GM04503 (cell line): ENCODE results near the gene CPED1.
"Not testable (repeated sequence)": the region's sequence is repeated elsewhere in the genome, so short reads cannot be mapped to it uniquely, and the experiment has no call there.

ENCODE experiments used
- DNase-seq: peaks from one replicate; pipeline ENCODE4 v3.0.0-alpha.2; 2012; ENCODE audit warnings: low read depth

CPED1 gene

GRCh38 chr7:120996988-120997345 lies 8.5 kb downstream of the CPED1 start:
- no peak for DNase-seq

- DNase-seq = no peak
These were observed 9.5 kb downstream of the CPED1 start for GRCh38 chr7:120997882-120998474.

GRCh38 chr7:120998520-120998919 lies 10.0 kb downstream of the CPED1 start:
- no peak for DNase-seq

GRCh38 chr7:120998996-120999565 lies 10.6 kb downstream of the CPED1 start:
- no peak for DNase-seq

DNA sequence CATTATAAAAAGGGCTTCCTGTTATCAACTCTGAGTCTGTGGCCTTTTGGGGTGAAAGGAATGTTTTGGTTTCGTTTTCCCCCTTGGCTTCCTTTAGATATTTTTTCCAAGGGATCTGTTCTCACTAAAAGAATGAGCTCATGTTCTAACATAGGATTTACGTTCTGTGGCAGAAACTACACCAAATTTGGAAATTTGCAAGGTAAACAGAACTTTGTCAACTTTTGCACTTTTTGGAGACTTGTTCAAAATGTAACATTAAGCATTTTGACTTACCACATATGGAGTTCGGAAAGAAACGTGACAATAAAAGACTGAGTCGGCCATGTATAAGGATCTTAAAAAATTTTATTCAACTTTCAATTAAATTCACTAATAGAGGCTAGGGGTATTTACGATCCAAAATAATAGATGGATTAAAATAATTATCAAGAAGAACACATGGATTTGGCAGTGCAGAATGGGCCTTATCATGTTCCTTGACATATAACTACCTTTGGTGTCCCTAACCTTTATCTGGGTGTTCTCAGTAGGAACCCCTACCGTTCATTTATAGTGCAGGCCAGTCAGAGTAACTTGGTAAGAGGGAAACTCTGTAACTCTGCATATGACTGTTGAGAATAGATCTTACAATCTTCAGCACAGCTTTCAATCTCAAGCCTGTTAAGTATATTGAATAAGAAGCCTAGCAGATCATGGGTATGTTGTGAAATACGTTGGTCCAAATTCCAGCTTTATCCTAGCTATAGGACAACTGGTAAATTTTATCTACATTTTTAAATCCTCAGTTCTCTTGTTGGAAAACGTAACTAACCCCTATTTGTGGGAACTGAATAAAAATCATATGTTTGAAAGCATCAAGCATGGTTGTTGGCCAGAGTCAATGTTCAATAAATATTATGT lies 11.8 kb downstream of the CPED1 start:
- DNase-seq = no peak

DNA sequence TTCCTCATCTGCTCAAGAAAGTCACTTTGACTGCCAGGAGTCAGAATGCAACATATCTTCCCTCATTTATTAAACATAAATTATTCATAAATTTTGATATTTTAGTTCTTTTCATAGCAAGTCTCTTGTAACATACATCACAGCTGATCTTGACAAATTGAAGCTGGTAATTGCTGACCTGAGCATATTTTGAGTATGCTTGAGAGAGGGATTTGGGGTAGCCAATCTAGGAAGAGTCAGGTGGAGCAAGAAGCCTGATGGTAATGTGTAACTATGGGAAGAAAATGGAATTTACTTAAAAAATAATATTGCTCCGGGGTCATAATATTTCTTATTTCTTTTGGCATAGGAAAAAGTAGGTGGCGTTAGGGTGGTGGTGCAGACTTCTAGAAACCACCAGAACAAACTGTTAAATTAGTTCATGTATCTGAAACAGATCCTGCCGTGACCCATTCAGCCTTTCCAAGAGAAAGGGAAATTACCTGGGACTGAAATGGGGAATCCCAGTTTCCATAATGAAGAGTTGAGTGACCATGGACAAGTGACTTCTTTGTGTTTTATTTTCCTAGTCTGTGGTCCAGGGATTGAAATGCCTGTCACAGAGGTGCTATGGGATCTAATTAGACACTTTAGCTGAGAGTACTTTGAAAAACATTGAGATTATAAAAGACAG lies 12.9 kb downstream of the CPED1 start:
- DNase-seq = no peak

- no peak for DNase-seq
These were observed 13.7 kb downstream of the CPED1 start for GRCh38 chr7:121002048-121002756.

DNA sequence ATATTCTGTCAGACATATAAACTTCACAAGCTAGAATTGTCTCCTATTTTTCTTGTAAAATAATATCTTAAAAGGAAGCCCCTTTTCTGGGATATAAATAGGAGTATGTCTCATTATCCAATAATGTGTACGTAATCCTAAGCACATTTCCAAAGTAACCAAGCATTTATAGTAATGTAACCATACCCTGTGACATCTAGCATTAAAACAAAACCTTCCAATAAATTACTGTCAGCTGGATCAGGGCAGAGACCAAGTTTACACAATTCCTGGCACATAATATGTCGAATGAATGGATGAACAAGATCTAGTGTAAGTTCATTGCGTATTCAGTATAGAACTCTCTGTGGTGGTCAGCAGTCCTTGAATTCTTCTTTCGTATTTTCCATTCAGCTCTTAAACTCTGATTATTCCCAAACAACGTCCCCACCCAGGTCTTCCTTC lies 14.3 kb downstream of the CPED1 start:
- DNase-seq = no peak

DNA sequence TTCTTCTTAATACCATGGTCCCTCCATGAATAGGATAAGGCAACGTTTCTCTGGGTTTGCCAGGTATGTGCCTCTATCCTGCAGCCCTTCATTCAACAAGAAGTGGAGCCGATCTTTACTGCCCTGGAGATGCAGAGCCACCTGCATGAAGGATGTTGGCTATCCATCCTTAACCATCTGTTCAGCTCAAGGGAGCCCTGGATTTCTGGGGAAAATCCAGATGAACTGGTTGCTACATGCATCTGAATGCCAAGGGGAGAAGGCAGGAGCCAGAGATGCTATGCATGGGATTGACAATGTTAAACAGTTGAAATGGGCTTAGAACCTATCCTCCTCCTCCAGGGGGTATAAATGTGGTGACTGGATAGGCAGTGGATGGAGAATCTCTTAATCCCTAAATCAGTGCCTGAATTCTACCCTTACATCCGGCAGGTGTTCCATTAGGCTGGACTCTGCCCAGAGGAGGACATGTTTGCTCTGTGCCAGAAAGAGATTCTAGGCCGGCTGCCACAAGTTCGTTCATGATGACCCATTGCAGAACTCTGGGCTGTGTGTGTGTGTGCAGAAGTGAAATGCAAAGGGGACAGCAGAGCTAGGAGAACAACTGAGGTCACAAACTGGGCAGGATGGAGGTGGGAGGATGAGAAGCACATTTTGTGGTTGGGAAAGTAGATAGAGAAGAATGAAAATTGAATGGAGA lies 15.6 kb downstream of the CPED1 start:
- no peak for DNase-seq

GRCh38 chr7:121005058-121005457 lies 16.5 kb downstream of the CPED1 start:
- DNase-seq = not testable (repeated sequence)

DNA sequence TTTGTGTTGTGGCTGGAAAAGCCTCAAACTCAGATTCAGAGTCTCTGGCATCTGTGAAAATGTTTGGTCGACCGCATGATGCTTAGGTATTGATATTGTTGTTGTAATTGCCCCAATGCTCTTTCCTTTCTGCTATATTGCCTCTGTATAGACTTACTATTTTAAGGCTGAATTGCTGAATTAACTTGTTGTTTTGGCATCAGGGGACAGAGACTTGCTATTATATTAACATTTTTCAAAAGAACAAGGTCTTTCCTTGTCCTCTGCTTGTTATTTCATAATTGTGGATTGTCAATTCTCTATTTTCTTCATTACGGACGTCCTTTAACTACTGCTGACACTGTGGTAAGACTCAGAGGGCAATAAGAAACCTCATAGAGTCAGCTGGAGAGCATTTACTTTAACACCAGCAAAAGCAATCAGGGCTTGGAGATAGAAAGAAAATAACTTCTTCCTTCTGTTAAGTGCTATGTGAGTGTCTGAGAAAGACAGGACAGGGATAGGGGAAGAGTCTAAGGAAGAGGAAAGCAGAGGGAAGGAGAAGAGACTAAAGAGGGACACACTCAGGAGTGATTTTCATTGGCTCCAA lies 17.6 kb downstream of the CPED1 start:
- DNase-seq = no peak

- DNase-seq = no peak
These were observed 18.3 kb downstream of the CPED1 start for GRCh38 chr7:121006711-121007315.

GRCh38 chr7:121008816-121009215 lies 20.3 kb downstream of the CPED1 start:
- no peak for DNase-seq

- DNase-seq = no peak
These were observed 22.9 kb downstream of the CPED1 start for GRCh38 chr7:121011401-121011800.

DNA sequence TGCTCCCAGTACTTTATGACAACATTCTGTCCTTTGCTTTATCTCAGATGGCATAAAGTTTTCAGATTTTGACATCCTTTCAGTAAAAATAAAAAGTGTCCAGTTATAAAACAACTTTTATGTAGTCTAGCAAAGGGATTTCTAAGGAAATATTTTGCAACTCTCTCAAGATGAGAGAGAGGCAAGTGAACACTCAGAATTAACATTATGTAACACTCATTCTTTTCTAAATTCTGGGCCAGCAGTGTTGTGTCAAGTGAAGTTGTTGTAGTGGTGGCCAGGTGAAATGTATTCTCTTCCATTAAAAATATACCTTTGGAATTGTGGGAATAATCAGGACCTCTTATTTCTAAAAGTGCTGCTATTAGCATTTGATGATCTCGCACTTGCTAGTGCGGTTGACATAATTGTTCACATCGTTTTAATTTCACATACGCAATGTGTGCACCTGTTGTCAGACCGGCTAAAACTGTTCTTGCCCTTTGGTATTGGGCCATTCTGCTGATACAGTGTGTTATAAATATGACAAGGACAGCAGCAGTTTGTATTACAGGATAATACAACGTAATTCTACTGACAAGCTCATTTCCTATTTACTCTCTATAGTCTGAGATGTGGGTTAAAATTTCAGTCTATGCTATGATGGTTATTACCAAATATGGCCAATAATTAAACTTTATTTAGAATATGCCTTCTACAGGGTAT lies 23.8 kb downstream of the CPED1 start:
- no peak for DNase-seq

- no peak for DNase-seq
These were observed 24.4 kb downstream of the CPED1 start for GRCh38 chr7:121012919-121013318.

GRCh38 chr7:121015560-121015959 lies 27.0 kb downstream of the CPED1 start:
- no peak for DNase-seq

- no peak for DNase-seq
These were observed 28.5 kb downstream of the CPED1 start for GRCh38 chr7:121016966-121017365.

- DNase-seq = no peak
These were observed 29.1 kb downstream of the CPED1 start for GRCh38 chr7:121017586-121017985.

- no peak for DNase-seq
These were observed 30.5 kb downstream of the CPED1 start for GRCh38 chr7:121019018-121019417.
